Activated CD4-positive, alpha-beta T cell treated with anti-CD3 and anti-CD28 coated beads for 48 hours (primary cell): ENCODE data around the gene UBL3.

ENCODE experiments used
- DNase-seq: peaks from one replicate; pipeline ENCODE4 v3.0.0-alpha.2; 2020

UBL3 gene

DNA sequence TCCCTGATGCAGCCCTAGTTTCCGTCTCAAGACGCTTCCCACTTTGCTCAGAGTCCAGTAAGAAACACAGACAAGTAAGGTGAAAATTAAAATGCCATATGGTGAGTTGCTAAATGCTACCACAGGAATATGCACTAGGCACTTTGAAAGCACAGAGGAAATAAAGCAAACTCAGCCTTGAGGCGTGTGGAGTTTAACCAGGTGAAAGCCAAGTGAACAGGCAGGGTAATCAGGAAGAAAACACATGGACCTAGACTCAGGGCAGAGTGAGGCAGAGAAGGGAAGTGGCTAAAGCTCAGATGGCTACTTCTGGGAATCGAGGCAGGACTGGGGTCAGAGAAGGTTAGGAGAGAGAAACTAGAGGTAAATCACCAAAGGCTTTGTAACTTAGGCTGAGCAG lies 5.4 kb upstream of the UBL3 start:
- DNase-seq: no peak

DNA sequence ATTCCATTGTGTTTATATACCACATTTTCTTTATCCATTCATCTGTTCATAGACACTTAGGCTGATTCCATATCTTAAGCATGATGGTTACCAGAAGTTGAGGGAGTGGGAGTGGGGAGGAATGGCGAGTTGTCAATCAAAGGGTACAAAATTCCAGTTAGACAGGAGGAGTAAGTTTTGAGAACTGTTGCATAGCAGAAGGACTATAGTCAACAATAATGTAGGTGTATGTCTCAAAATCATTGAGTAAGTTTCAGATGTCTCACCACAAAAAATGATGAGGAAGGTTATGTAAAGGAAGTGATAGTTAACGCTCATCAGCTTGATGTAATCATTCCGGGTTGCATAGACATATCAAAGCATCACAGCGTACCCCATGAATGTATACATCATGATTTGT lies 4.6 kb upstream of the UBL3 start:
- no peak for DNase-seq

DNA sequence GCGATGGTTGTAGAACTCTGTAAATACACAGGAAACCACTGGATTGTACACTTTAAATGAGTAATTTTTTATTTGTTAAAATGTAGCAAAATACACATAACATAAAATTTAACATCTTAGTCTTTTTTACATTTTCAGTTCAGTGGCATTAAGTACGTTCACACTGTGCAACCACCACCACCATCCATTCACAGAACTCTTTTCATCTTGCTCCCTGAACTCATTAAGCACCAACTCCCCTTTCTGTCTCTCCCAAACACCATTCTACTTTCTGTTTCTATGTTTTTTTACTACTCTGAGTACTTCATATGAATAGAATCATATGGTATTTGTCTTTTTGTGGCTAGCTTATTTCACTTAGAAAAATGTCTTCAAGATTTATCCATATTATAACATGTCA lies 2.7 kb upstream of the UBL3 start:
- no peak for DNase-seq

DNA sequence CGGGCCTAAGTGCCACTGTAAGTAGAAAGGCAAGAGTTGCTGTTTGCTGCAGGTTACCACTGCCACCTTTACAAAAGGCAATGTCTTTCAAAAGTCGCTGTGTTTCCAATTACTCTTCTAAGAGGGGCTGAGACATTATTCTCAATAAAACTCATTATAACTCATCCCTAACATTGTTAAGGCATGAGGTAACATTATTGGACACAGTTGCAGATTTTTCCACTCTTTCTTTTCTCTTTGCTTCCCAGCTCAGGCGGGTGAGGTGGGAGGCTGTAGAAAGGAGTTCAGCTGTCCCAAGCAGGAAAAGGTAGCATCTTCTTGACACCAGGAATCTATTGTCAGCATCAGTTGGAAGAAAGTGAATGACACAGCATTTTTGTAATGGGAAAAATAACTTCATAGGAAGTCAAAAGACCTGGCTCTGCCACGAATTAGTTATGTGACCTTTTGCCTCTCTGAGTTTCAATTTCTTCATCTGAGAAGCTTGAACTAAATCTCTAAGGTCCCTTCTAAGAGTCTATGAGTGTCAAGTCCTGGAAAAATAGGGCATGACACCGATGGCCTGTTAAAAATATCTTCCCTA lies 2.1 kb upstream of the UBL3 start:
- no peak for DNase-seq

DNA sequence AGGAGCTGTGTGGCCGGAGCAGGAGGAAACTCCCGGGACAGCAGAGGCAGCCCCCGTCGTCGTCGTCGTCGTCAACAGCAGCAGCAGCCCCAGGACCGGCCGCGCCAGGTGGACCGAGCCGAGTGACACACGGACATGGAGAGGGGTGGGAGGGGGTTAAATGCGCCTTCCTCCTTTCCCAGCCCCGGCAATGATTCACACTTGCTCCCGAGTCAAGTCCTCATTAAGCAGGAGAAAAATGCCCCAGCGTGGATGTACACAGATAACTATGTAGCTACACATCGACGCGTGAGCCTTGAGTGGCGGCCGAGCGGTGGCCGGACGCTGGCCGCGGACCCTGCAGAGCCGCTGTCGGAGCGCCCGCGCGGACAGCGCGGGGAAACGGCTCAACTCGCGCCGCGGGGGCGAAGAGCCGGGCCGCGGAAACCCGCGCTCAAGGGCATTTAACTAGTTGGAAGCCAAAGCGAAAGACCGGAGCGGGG lies 645 bp downstream of the UBL3 start:
- peak; percentile 40 for DNase-seq

DNA sequence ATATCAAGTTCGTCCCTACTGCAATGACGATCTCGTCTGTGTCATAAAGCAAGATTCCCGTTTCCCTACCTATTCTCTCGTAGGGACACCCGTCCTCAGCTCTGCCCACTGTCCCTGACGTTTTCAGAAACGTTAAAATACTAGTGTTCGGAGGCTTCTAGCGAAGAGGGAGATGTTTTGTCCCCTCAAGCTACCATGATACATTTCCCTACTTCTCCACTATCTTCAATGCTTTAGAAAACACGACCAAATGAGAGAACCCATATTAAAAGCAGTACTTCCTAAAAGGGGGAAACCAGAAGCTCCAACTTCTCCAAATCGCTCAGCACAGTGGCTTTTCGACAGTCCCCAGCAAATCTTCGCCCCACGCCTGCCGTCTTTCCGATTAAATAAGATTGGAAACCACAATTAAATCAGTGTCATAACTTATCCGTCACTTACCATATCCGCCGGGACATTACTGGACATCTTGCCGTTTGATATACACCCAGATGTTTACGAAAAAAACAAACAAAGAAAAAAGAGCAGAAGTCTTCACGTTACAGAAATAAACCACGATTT lies 1.3 kb downstream of the UBL3 start:
- peak; percentile 47 for DNase-seq

DNA sequence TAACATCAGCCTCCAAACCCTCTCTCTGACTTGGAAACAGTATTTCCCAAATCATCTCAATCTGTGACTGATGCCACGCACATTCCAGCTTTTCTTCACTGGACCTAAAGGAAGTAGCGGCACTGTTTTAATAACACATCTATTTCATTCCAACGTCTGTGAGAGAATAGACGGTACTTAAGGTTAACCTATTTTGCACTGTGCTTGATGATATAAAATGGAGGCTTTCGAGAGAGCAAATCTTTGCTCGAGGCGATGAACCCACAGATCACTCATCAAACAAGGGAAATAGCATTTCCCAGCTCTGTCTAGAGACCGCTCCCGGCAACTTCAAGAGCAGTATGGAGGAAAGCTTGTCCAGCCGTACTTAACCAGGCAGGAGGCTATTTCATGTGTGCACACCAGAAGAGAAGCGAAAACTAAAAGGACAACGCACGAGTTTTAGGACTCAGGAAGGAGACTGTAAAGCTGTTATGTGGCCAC lies 2.9 kb downstream of the UBL3 start:
- DNase-seq: no peak

DNA sequence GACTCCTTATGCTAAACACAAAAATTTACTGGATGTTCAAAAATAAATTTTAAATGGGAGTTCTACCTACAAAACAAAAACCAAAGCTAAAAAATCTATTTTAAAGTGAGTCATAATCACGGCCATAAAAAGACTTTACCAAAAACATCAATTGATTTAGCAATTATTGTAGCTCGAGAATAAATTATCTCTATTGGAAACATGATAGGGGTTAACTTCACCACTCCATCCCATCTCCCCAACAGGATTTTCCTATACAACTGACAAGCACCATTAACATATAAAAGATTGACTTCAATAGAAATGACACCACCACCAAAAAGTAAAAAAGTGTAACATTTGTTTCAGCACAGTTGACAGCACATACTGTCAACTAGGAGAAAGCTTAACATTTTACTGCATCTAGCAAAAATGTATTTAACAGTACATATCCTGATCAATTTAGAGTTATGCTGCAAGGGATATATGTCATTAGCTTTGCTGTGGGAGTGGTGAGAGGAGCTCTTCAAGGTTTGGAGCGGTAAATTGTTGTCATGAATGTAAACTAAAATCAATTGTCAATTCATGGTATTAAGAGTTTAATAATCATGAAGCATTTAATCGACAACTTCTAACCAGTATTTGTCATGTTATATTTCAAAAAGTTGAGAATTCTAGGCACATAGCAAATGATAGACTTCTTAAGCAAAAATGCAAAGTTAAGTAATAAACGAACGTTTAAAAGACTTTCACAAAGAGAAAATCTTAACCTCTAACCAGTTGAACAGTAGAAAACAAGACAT lies 3.8 kb downstream of the UBL3 start:
- DNase-seq: no peak

DNA sequence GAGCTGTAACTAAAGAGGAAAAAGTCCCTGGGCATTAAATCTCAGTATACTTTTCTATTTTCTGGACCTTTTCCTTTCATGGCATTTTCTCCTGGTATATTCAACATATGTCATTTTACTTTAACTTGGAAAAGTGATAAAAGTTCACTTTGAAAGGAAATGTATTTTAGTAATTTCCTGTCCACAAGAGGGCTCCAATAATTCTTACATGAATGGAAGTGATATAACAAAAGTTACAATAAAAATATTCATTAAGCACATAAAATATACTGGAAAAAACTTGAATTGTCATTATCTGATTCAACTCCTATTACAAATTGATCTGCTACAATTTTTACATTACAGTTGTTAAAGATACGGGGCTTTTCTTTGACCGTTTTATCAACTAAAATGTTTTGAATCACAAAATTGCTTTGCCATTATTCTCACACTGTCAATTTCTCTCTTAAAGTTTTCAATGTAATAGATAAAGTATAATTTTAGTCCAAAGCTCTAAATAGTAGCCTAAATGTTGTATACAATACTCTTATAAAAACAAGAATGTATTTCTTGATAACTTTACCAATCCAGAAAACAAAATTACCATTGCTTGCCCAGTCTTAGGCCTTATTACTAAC lies 4.9 kb downstream of the UBL3 start:
- no peak for DNase-seq

DNA sequence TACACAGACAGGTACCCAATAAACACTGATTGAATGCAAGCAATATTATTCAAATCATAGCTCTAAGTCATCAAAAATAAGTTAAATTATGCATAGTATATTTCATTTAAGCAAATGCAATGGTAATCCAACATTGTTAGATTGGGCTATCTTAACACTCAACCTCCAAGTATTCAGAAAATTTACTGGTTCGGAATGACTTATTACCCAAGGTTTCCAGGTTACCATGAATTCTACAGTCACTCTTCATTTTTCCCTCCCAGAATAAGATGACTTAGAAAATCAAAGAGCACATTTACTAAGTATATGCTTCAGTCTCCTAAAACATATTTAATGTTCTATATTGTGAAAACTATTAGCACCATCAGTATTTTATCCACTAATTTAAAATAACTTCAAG lies 6.0 kb downstream of the UBL3 start:
- DNase-seq: no peak

DNA sequence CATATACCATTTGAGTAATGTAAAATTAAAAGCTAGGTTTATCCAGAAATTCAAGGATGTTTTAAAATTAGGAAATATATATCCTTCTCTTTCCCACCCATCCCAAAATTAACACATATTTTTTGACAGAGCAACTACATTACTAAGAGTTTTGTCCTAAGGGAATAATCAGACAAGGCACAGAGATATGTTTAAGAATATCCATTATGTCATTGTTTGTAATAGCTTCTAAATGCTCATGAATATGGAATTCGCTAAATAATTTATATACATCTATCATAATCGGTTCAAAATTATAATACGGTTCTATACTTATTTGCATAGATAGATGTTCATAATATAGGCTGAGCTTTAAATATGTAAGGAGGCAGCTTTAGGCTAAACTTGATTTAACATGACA lies 9.8 kb downstream of the UBL3 start:
- DNase-seq: no peak

DNA sequence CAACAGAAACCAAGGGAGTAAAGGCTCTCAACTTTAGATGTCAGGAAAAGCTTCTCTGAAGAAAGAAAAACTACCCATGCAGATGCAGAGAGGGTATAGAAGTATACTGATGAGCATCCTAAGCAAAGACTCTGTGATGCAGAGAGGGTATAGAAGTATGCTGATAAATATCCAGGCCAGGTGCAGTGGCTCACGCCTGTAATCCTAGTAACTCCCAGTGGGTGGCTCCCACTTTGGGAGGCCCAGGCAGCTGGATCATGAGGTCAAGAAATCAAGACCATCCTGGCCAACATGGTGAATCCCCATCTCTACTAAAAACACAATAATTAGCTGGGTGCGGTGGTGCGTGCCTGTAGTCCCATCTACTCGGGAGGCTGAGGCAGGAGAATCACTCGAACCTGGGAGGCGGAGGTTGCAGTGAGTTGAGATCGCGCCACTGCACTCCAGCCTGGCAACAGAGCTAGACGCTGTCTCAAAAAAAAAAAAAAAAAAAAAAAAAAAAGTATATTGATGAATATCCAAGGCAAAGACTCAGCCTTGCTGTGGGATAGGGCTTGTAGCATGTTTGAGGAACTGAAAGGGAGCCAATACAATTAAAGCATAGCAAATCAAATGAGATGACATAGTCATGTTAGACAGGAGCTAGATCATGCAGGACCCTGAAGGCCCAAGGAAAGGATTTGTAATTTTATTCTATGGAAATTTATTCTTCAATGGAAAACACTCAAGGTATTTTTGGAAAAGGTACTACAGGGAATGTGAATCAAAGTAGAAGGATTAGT lies 14.9 kb downstream of the UBL3 start:
- DNase-seq: no peak

DNA sequence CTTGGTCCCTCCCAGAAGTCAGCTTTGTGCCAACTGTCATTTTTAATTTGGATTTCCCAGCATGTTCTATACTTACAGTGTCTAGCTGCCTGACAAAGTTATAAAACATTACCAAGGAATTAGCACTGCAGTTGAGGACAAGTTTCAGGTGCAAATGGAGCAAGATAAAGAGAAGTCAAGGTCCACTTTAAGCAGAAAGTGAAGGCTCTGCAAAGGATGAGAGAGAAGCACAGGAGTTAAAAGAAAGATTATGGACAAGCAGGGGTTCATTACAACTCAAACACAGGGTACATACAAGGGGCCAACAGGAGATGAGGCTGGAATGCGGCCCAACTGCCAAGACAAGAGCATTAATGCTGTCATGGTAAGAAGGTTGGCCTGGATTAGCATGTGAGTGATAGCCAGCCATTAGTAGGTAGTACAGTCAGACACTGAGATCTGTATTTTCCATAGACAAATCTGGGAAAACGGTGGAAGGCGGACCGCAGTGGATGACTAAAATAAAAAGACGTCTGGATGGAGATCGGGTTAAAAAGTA lies 17.6 kb downstream of the UBL3 start:
- no peak for DNase-seq

DNA sequence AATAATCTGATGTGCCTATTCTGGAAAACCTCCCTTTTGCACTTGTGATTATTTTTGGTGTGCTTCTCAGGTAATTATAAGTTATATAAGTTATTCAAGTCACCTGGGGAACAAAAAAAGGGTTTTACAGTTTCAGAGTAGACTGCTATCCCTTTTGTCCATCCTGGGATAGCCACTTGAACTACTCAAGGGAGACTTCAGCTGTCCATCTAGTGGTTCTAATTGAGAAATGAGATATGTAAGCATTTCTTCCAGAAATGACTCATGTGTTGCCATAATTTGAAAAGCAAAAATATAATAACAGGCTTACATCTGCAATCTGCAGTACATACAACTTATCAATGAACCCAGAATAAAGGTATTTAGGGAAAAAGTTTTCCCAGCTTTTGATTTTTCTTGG lies 20.4 kb downstream of the UBL3 start:
- no peak for DNase-seq

DNA sequence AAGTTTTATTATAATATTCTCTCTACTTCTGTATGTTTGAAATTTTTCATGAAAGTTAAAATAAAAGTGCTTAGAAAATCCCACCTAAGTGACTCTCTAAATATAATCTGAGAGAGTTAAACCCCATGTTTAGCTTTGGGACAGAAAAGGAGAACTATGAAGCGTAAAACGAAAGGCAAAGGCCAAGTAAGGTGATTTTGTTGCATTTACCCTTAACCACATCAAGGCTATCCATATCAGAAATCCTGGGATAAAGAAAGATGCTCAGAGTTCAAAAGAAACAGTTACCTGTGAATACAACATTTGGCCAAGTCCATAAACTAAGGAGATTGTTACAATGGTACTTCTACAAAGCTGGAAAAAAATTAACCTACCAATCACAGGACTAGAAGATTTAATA lies 31.3 kb downstream of the UBL3 start:
- no peak for DNase-seq

DNA sequence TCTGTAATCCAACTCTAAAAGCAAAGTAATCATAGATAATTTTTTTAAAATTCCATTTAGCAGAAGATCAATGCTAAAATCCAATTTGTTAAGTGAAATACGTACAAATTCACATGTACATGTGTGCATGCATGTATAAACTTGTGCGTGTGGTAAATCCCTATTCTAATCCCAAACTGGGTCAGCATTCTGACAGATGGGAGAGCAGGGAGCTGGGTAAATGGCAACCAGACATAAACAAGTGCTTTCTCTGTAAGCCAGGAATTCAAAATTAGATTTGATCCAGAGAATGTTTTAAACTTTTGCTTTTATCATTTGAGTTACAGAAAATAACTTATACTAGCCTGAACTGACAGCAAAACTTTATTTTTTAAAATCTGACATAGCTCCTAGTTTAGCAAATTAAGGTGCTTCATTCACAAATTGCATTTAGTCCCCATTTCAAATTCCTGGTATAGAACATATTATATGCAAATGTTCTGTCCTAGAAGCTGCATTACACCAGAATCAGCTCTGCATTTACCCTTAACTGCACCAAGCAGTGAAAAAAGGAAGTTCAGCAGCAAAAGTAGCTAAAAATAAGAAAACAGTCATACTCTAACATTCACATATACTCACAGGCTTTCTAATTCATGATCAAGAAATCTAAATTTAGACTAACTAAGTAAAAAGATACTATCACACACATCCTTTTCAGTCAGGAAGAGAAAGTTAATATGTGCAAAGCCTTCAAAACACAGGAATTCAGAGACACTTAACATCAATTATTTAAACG lies 32.6 kb downstream of the UBL3 start:
- no peak for DNase-seq

DNA sequence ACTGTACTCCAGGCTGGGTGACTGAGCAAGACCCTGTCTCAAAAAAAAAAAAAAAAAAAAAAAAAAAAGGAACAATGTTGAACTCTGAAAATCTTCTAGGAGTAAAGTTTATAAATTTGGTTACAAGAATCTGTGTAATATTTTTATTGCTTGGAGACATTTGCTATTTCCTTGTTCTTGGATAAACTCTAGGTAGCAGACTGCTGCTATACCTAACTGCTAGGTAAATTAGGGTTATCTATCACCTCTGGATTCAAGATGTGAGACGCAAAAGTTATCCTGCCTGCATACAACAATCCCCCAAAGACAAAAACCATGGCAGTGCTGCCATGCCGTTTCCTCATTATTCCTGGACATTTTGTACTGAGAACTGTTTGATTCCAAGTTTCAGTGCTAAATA lies 33.7 kb downstream of the UBL3 start:
- DNase-seq: no peak

DNA sequence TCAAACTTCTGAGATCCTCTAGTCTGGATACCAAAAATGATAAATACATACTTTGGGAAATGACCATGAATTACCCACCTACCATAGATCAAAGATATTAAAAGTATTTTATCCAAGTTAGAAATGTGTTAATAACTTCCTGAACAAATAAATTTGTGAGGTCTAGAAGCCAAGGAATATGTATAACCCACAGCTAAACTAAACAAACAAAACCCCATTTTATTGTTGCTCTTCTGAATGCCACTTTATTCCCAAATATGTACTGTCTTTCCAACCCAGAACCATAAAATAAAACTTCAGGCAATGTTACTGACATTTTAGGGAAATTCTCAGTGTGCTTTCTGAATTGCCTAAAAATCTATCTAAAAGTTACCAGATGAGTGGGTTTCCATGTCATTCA lies 35.1 kb downstream of the UBL3 start:
- DNase-seq: no peak

DNA sequence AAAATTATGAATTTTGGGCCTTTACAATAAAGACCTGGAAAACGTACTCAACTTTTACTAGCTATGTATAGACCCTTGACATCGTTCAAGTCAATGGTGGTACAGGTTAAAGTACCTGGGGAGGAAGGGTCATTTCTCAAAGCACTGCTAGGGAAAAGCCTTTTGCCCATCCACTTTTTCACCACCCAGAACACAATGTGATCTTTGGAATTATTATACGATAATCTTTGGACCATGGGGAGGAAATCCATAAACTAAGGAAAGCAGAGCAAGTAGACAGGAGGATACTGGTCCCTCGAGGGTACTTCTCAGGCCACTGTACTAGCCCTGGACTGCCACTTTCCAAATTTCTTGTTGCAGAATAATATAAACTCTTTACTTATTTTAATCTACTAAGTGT lies 39.5 kb downstream of the UBL3 start:
- DNase-seq: no peak

DNA sequence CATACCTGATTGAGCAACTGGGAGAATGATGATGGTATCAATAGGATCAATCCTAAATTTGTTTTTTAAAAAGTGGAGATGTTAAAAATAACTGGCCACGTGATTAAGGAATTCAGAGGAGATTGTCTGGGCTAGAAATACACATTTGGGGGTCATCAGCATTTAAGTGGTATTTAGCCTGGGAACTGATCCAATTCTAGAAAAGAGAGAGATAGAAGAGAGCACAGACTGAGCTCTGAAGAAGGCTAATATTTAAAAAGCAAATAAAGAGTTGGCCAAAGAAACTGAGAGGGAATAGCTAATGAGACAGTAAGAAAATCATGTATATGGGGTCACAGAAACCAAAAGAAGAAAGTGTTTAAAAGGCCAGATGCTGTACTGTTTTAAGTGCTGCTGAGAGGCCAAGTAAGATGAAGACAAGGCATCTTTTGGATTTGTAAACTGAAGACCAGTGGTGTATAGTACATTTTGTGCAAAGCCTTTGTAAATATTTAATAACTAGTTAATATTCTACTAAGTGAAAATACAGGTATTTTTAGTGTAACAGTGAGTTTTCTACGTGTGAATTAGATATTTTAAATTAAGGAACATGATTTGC lies 40.2 kb downstream of the UBL3 start:
- DNase-seq: no peak

DNA sequence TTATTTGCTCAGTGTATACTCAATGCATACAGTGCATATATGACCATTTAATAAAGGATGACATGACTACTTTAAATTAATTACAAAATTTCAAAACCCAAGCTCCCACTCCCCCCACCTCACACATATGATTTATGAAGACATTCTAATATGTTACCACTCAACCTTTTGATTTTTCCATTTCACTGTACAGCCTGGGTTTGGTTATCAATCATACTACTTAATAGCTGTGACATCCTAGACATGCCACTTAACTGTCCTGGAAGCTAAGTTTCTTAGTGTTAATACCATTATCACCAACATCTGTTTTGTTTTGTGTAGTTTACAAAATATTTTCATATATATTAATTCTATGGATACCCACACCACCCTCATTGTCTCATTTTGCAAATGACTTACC lies 42.2 kb downstream of the UBL3 start:
- no peak for DNase-seq
